SK-N-SH (cell line): ENCODE results near the gene IGF2. TPM values are rescaled to one million over a fixed set of nuclear protein-coding genes. Genes with fewer than 3 reads are reported as not detected.

ENCODE experiments used
- CTCF ChIA-PET: fragments of 300-600, 350-600 bp; formaldehyde crosslinking; extraction: SDS; loops from one replicate; lab custom pipeline; 2021; lab: Yijun Ruan, JAX
- POLR2A ChIA-PET: fragments of 350-600 bp; sonication (Branson Sonifier 250); formaldehyde crosslinking; extraction: SDS; loops from one replicate; lab custom pipeline; 2020; ENCODE audit warnings: antibody characterized with exemption, inconsistent platforms; lab: Yijun Ruan, JAX
- DNase-seq: peaks from one replicate; pipeline ENCODE4 v3.0.0; 2012
- H2AFZ ChIP-seq: fragments of 200-600 bp; sonication (generic); 2 replicates; pipeline ENCODE4 v1.8.1; 2016; ENCODE audit warnings: antibody characterized with exemption, mild to moderate bottlenecking, low read depth
- H3F3A ChIP-seq: fragments of 200-600 bp; sonication (generic); replicated peaks from 2 replicates; pipeline ENCODE3; 2016; ENCODE audit warnings: antibody characterized with exemption, mild to moderate bottlenecking; ENCODE audit not compliant: insufficient read depth
- H3K27ac ChIP-seq, 2 experiments: fragments of 200-500 bp in 1 of 2; fragments of 200-600 bp in 1 of 2; sonication (Bioruptor generic) in 1 of 2; sonication (generic), shearing (Covaris generic) in 1 of 2; 2 replicates each; pipeline versions ENCODE4 v1.5.1 to v1.6.1; 2014 to 2016; ENCODE audit warnings: low read depth in 2 of 2, inconsistent platforms in 1 of 2, low read length in 1 of 2, mild to moderate bottlenecking in 1 of 2, mixed read lengths in 1 of 2
- H3K27me3 ChIP-seq: fragments of 200-600 bp; sonication (generic), shearing (Covaris generic); 2 replicates; pipeline ENCODE4 v1.6.1; 2016; ENCODE audit warnings: mixed run types; ENCODE audit not compliant: insufficient read depth
- H3K36me3 ChIP-seq, 2 experiments: fragments of 200-500 bp in 1 of 2; fragments of 200-600 bp in 1 of 2; sonication (Bioruptor generic) in 1 of 2; sonication (generic) in 1 of 2; replicated peaks in 1 of 2; 2 replicates each; pipeline versions ENCODE3 to v1.5.1; 2014 to 2016; ENCODE audit warnings: low read length in 1 of 2, mild to moderate bottlenecking in 1 of 2; ENCODE audit not compliant: insufficient read depth in 2 of 2, control insufficient read depth in 1 of 2
- H3K4me1 ChIP-seq, 2 experiments: fragments of 200-500 bp in 1 of 2; fragments of 200-600 bp in 1 of 2; sonication (Bioruptor generic) in 1 of 2; sonication (generic), shearing (Covaris generic) in 1 of 2; 2 replicates each; pipeline versions ENCODE4 v1.5.1 to v1.6.1; 2014 to 2016; ENCODE audit warnings: low read depth in 1 of 2, low read length in 1 of 2, mixed run types in 1 of 2; ENCODE audit not compliant: insufficient read depth in 2 of 2, control insufficient read depth in 1 of 2
- H3K4me2 ChIP-seq: fragments of 200-600 bp; sonication (generic), shearing (Covaris generic); 2 replicates; pipeline ENCODE4 v1.6.1; 2017; ENCODE audit warnings: mixed run types
- H3K4me3 ChIP-seq, 2 experiments: fragments of 200-500 bp in 1 of 2; fragments of 200-600 bp in 1 of 2; sonication (Bioruptor generic) in 1 of 2; sonication (generic), shearing (Covaris generic) in 1 of 2; 2 replicates each; pipeline versions ENCODE4 v1.5.1 to v1.8.1; 2014 to 2016; ENCODE audit warnings: low read depth in 2 of 2, inconsistent platforms in 1 of 2, low read length in 1 of 2, mild to moderate bottlenecking in 1 of 2, mixed read lengths in 1 of 2, moderate library complexity in 1 of 2
- H3K79me2 ChIP-seq: fragments of 200-600 bp; sonication (generic); 2 replicates; pipeline ENCODE4 v1.8.1; 2017; ENCODE audit warnings: mild to moderate bottlenecking; ENCODE audit not compliant: insufficient read depth
- H3K9ac ChIP-seq: fragments of 200-600 bp; sonication (generic); 2 replicates; pipeline ENCODE4 v1.6.1; 2017; ENCODE audit warnings: mixed run types
- H3K9me2 ChIP-seq: fragments of 200-600 bp; sonication (generic); 2 replicates; pipeline ENCODE4 v1.6.1; 2017; ENCODE audit warnings: mixed run types
- H3K9me3 ChIP-seq: fragments of 200-600 bp; sonication (generic); 2 replicates; pipeline ENCODE4 v1.6.1; 2017; ENCODE audit warnings: mixed run types, mild to moderate bottlenecking, moderate library complexity
- H4K20me1 ChIP-seq: fragments of 200-600 bp; sonication (generic); 2 replicates; pipeline ENCODE4 v1.6.1; 2017; ENCODE audit warnings: mild to moderate bottlenecking, mixed run types; ENCODE audit not compliant: insufficient read depth
- ELF1 ChIP-seq: IDR thresholded peaks from 2 replicates; pipeline ENCODE4 v1.4.0; 2012
- EP300 ChIP-seq, 2 experiments: IDR thresholded peaks; 2 replicates each; pipeline versions ENCODE4 v1.4.0 to v1.6.1; 2012; ENCODE audit warnings: borderline replicate concordance in 1 of 2, low read depth in 1 of 2, low read length in 1 of 2
- FOXJ3 ChIP-seq: sonication (generic); formaldehyde crosslinking; IDR thresholded peaks from 2 replicates; pipeline ENCODE4 v1.5.1; 2020; ENCODE audit warnings: mild to moderate bottlenecking, missing genetic modification reagents
- FOXM1 ChIP-seq: IDR thresholded peaks from 2 replicates; pipeline ENCODE4 v1.4.0; 2012; ENCODE audit warnings: low read depth, mild to moderate bottlenecking
- GABPA ChIP-seq: IDR thresholded peaks from 2 replicates; pipeline ENCODE4 v1.4.0; 2012; ENCODE audit warnings: low read depth, mild to moderate bottlenecking
- GATA2 ChIP-seq: sonication (generic); formaldehyde crosslinking; IDR thresholded peaks from 2 replicates; pipeline ENCODE4 v1.5.0; 2020; ENCODE audit warnings: mild to moderate bottlenecking, missing genetic modification reagents
- MEF2A ChIP-seq: IDR thresholded peaks from 2 replicates; pipeline ENCODE4 v1.4.0; 2012; ENCODE audit warnings: low read depth, borderline replicate concordance
- NFIC ChIP-seq: IDR thresholded peaks from 2 replicates; pipeline ENCODE4 v1.4.0; 2012; ENCODE audit warnings: borderline replicate concordance
- NRF1 ChIP-seq: IDR thresholded peaks from 2 replicates; pipeline ENCODE4 v1.6.1; 2012; ENCODE audit warnings: low read depth, mild to moderate bottlenecking, low read length
- PBX3 ChIP-seq: IDR thresholded peaks from 2 replicates; pipeline ENCODE4; 2012
- RAD21 ChIP-seq: IDR thresholded peaks from 2 replicates; pipeline ENCODE4 v1.6.1; 2012; ENCODE audit warnings: mild to moderate bottlenecking, low read length
- RFX5 ChIP-seq: IDR thresholded peaks from 2 replicates; pipeline ENCODE4 v1.6.1; 2012; ENCODE audit warnings: mild to moderate bottlenecking, improper control_type of control experiment, low read length
- SMC3 ChIP-seq: IDR thresholded peaks from 2 replicates; pipeline ENCODE4 v1.6.1; 2012; ENCODE audit warnings: low read depth, low read length, improper control_type of control experiment
- TCF12 ChIP-seq: IDR thresholded peaks from 2 replicates; pipeline ENCODE4 v1.4.0; 2012
- YY1 ChIP-seq: IDR thresholded peaks from 2 replicates; pipeline ENCODE4 v1.4.0; 2012; ENCODE audit warnings: low read depth, mild to moderate bottlenecking
- WGBS: methylation state at CpG from one replicate; pipeline ENCODE4 v1.1.6; 2017; ENCODE audit warnings: low lambda C conversion rate; 5-methylcytosine and 5-hydroxymethylcytosine counted together
- polyA plus RNA-seq, 3 experiments: library from polyadenylated mRNA; depleted of rRNA; stranded (reverse); fragments of >200 nt; gene quantifications; 2 replicates each; pipeline ENCODE4 v1.2.3, GENCODE V29; 2012
- TF ChIP-seq, protein P1 (sequence below): IDR thresholded peaks from 2 replicates; pipeline ENCODE4 v1.4.0; 2012; ENCODE audit warnings: low read depth, borderline replicate concordance

The IGF2 gene
- polyA plus RNA-seq, 1 of the 3 experiments (the other 2 are of a cell fraction): 0.05 TPM

GRCh38 chr11:2104524-2105440 is 34.4 kb downstream of the IGF2 start:
- H3K4me2 ChIP-seq: no peak overlapping the region
- ChIA-PET CTCF (interaction anchor here (0.9 to 1.9 kb wide), 3 partner anchors 23 to 68 kb away, joined by 4 to 6 read pairs (median 4); no protein-coding TSS in a partner anchor), POLR2A (no interaction called here)
- H3K4me3 ChIP-seq: no peak overlapping the region
- TF ChIP-seq FOXM1 (no peak), PBX3 (no peak)
- H3K27ac ChIP-seq: no peak overlapping the region
- H3K79me2 ChIP-seq: no peaks in the 10 kb centered on the region
- no peaks in the 10 kb centered on the region for H3F3A ChIP-seq
- no peaks in the 10 kb centered on the region for H3K9me2 ChIP-seq
- no peak for DNase-seq
- no peaks in the 10 kb centered on the region for H3K27me3 ChIP-seq
- H3K9ac ChIP-seq: no peak overlapping the region
- H3K9me3 ChIP-seq: no peaks in the 10 kb centered on the region
- no peaks in the 10 kb centered on the region for H4K20me1 ChIP-seq
- no peaks in the 10 kb centered on the region for H3K36me3 ChIP-seq
- WGBS: 60% methylated on average over 15 of the region's 18 CpGs
- peaks cover 0 to 16% of the 10 kb centered on the region in 2 experiments; a peak in 1 of 4 replicates for H3K4me1 ChIP-seq
- no peak overlapping the region for H2AFZ ChIP-seq

DNA sequence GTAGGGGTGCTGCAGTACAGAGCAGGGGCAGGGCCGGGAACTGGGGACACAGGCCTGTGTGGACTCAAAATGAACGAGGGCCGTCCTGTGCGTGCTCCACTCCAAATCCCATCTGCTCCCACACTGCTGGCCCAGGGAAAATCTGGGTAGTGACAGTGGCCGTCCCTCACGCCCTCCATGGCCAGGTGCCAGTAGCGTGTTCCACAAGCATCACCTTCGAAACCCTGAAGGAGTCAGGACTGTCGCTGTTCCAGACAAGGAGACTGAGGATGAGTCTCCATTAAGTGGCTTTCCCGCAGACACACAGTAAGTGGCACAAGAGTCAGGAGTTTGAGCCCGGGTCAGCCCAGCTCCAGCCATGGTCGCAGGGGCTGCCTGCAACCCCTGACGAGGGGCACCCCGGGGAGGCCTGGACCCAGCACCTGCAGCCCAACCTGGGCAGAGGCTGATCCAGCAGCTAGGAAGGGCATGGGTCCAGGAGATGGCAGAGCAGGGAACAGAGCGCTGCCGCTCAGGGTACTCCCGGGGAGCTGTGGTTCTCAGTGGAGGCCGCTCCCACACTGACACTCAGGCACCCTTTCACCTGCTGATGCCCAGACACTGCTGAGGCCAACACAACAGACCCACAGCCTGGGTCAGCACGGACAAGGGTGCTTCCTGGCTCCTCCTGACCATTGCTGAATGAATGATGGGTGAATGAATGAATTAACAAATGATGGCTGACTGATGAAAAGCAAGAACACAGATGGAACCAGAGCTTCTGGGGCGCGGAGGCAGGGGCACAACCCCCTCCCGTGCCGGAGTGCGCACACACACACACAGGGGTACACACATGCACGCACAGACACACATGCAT is 35.3 kb downstream of the IGF2 start:
- Histone ChIP-seq H3K27ac (no peak overlapping the region), H3K79me2 (no peaks in the 10 kb centered on the region), H3K36me3 (no peaks in the 10 kb centered on the region), H3K4me2 (no peak overlapping the region), H3K9ac (no peak overlapping the region), H4K20me1 (no peaks in the 10 kb centered on the region), H2AFZ (no peak overlapping the region), H3K27me3 (no peaks in the 10 kb centered on the region), H3K9me3 (no peaks in the 10 kb centered on the region), H3K9me2 (no peaks in the 10 kb centered on the region), H3K4me1 (peaks cover 0 to 20% of the 10 kb centered on the region in 2 experiments; a peak in 1 of 4 replicates), H3F3A (no peaks in the 10 kb centered on the region), H3K4me3 (no peak overlapping the region)
- WGBS: 70% methylated on average over 20 of the region's 25 CpGs
- CTCF ChIA-PET: interaction anchor here (1.1 to 1.9 kb wide), 4 partner anchors 24 to 66 kb away, joined by 3 to 7 read pairs (median 5); no protein-coding TSS in a partner anchor
- POLR2A ChIA-PET: no interaction called here
- no peak for TF ChIP-seq MEF2A
- no peak for TF ChIP-seq FOXJ3 (CRISPR knock-in tag)
- TF ChIP-seq TCF12: no peak
- TF ChIP-seq NRF1: no peak
- no peak for TF ChIP-seq YY1
- no peak for TF ChIP-seq FOXM1
- TF ChIP-seq, protein P1, sequence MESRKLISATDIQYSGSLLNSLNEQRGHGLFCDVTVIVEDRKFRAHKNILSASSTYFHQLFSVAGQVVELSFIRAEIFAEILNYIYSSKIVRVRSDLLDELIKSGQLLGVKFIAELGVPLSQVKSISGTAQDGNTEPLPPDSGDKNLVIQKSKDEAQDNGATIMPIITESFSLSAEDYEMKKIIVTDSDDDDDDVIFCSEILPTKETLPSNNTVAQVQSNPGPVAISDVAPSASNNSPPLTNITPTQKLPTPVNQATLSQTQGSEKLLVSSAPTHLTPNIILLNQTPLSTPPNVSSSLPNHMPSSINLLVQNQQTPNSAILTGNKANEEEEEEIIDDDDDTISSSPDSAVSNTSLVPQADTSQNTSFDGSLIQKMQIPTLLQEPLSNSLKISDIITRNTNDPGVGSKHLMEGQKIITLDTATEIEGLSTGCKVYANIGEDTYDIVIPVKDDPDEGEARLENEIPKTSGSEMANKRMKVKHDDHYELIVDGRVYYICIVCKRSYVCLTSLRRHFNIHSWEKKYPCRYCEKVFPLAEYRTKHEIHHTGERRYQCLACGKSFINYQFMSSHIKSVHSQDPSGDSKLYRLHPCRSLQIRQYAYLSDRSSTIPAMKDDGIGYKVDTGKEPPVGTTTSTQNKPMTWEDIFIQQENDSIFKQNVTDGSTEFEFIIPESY: no peak
- no peak for TF ChIP-seq GATA2 (CRISPR knock-in tag)
- no peak for TF ChIP-seq RAD21
- no peak for TF ChIP-seq NFIC
- TF ChIP-seq GABPA: no peak
- TF ChIP-seq EP300 (IDR thresholded peaks at IDR 0.05; ENCODE audit: borderline replicate concordance in 1 of 2, low read depth in 1 of 2, low read length in 1 of 2): no peak
- no peak for TF ChIP-seq SMC3
- no peak for TF ChIP-seq RFX5
- TF ChIP-seq ELF1: no peak
- DNase-seq: no peak
